Measurements from ENCODE around the gene SLA2.

DNA sequence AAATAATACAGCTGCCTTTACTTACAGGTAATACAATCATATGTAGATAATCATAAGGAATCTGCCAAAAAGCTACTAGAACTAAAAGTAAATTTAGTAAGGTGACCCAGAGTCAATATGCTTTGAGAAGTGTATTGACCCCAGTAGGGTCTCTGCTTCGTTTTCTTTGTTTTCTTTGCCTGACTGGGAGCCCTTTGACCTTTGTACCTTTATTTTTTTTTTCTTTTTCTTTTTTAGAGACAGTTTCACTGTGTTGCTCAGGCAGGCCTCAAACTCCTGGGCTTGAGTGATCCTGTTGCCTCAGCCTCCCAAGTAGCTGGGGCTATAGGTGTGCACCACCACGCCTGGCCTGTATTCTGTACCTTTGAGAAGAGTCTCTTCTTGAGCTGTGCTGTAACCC is 22.6 kb downstream of the SLA2 start:
- TF ChIP-seq EZH2 (IDR thresholded peaks at IDR 0.05; ENCODE audit: insufficient read depth, poor library complexity, severe bottlenecking): no peak
- no peak for TF ChIP-seq EZH2phosphoT487 (IDR thresholded peaks at IDR 0.05; ENCODE audit: insufficient read depth, low read depth)

Measured in GM23248 (cell line).